GM12891 (cell line): Measurements from ENCODE around the gene GTF2B.

Experiments used
- PAX5 ChIP-seq: IDR thresholded peaks from 2 replicates; pipeline ENCODE4 v1.6.1; 2011; ENCODE audit warnings: low read length, moderate library complexity, mild to moderate bottlenecking; ENCODE audit not compliant: insufficient read depth, severe bottlenecking
- POLR2A ChIP-seq: IDR thresholded peaks from 2 replicates; pipeline ENCODE4 v1.6.1; 2011; ENCODE audit warnings: low read depth, low read length, control low read depth
- POLR2AphosphoS5 ChIP-seq: IDR thresholded peaks from 2 replicates; pipeline ENCODE4 v1.6.1; 2011; ENCODE audit warnings: low read depth, low read length, control low read depth
- POU2F2 ChIP-seq: IDR thresholded peaks from 2 replicates; pipeline ENCODE4 v1.6.1; 2011; ENCODE audit warnings: low read depth, mild to moderate bottlenecking, control low read depth, low read length, moderate library complexity
- SPI1 ChIP-seq: IDR thresholded peaks from 2 replicates; pipeline ENCODE4 v1.6.1; 2011; ENCODE audit warnings: low read depth, low read length, control low read depth
- TAF1 ChIP-seq: IDR thresholded peaks from 2 replicates; pipeline ENCODE4 v1.6.1; 2011; ENCODE audit warnings: low read depth, low read length, control low read depth

DNA sequence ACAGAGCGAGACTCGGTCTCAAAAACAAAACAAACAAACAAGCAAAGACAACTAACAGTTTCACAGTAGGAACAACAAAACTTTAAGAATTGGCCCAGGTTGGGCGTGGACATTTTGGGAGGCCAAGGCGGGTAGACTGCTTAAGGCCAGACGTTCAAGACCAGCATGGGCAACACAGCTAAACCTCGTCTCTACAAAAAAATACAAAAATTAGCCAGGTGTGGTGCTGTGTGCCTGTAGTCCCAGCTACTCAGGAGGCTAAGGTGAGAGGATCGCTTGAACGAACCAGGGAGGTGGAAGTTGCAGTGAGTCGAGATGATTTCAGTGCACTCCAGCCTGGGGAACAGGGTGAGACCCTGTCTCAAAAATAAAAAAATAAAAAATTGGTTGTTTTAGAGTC is 13.5 kb downstream of the GTF2B start:
- no peak for TF ChIP-seq POLR2AphosphoS5
- TF ChIP-seq POLR2A: no peak
- TF ChIP-seq POU2F2: no peak
- no peak for TF ChIP-seq TAF1
- TF ChIP-seq SPI1: no peak
- no peak for TF ChIP-seq PAX5
